ENCODE measurements around the gene PRDM7.

The PRDM7 gene

DNA sequence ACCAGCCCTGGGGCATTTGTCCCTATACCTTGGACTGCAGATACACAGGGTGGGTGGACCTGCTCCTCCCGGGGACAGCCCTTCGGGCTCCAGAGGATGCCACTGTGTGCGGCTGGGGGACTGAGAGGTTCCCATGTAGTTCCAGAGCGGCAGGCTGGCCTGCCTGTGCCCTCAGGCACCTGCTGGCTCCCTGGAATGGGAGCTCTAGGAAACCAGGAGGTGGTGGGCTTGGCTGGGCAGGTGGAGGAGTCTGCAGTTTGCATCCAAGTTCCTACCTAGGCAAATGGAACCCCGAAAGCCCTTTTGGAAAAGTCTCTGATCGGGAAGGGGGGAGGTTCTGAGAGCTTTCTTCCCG, 58.9 kb downstream of the PRDM7 start:
- no peak for DNase-seq (ENCODE audit: extremely low read depth, insufficient read length)
- H3K27me3 ChIP-seq (replicated peaks; ENCODE audit: control insufficient read depth, insufficient read depth, low read length) = no peaks in the 10 kb centered on the region; the same call in 1 of the 2 replicates
- H3K36me3 ChIP-seq (ENCODE audit: control insufficient read depth, insufficient read depth, low read length) = no peaks in the 10 kb centered on the region
- TF ChIP-seq, protein P1, sequence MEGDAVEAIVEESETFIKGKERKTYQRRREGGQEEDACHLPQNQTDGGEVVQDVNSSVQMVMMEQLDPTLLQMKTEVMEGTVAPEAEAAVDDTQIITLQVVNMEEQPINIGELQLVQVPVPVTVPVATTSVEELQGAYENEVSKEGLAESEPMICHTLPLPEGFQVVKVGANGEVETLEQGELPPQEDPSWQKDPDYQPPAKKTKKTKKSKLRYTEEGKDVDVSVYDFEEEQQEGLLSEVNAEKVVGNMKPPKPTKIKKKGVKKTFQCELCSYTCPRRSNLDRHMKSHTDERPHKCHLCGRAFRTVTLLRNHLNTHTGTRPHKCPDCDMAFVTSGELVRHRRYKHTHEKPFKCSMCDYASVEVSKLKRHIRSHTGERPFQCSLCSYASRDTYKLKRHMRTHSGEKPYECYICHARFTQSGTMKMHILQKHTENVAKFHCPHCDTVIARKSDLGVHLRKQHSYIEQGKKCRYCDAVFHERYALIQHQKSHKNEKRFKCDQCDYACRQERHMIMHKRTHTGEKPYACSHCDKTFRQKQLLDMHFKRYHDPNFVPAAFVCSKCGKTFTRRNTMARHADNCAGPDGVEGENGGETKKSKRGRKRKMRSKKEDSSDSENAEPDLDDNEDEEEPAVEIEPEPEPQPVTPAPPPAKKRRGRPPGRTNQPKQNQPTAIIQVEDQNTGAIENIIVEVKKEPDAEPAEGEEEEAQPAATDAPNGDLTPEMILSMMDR (IDR thresholded peaks at IDR 0.05; ENCODE audit: insufficient read depth, low read length, poor library complexity, severe bottlenecking) = no peak
- no peak overlapping the region for H3K4me3 ChIP-seq (replicated peaks; ENCODE audit: low read depth, low read length)

DNA sequence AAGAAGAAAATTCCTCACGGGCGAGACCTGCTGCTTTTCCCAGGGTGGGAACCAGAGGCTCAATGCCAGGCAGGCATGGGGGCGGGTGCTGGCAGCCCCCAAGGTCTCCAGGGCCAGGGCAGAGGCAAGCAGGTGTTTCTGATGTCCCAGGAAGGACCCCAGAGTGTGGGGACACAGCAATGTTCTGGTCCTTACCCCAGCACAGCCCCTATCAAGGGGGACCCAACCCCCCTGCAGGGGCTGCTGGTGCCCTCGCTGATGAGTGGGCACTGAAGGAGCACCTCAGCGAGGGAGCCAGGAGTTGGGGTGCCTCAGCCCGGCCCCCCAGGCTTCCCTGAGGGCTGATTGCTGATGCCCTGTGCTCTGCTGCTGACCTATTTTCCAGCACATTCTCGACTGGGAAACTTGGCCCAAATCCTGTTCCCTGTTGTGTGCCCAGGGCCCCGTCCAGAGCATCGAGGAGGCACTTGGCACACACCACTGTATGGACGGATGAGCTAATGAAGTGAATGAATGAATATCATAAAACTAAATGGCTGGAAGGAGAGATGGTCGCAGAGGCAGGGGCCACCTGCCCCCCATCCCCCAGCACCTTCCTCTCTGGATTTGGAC, 60.7 kb downstream of the PRDM7 start:
- DNase-seq (ENCODE audit: extremely low read depth, insufficient read length) = no peak
- Histone ChIP-seq H3K36me3 (ENCODE audit: control insufficient read depth, insufficient read depth, low read length) (no peaks in the 10 kb centered on the region), H3K27me3 (replicated peaks; ENCODE audit: control insufficient read depth, insufficient read depth, low read length) (no peaks in the 10 kb centered on the region; the same call in 1 of the 2 replicates), H3K4me3 (replicated peaks; ENCODE audit: low read depth, low read length) (no peak overlapping the region)
- TF ChIP-seq, protein P1 (IDR thresholded peaks at IDR 0.05; ENCODE audit: insufficient read depth, low read length, poor library complexity, severe bottlenecking) = no peak

DNA sequence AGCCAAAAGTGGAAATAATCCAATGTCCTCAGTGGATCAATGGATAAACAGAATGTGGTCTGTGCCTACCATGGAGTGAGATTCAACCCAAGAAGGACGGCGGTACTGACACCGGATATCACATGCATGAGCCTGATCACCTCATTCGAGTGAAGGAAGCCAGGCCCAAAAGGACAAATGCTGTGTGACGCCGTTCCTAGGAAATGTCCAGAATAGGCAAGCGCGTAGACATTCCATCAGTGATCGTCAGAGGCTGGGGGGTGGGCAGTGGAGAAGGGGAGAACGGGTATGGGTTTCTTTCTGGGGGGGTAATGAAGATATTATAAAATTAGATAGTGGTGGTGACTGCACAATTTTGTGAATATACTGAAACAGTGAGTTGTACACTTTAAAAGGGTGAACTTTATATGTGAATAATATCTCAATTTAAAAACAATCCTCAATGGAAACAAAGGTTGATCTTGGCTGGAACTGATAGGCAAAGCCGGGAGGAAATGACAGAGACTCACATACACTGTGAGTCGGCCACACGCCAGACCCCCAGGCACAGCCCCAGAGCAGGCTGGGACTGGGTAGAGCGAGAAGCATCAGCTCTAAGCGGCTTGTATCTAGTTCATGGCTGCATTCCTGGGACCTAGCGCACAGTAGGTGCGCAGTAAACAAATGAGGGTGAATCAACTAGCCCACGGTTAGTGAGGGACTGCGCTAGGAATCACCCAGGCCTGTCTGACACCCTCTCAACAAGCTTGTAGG, 61.4 kb downstream of the PRDM7 start:
- TF ChIP-seq, protein P1 (IDR thresholded peaks at IDR 0.05; ENCODE audit: insufficient read depth, low read length, poor library complexity, severe bottlenecking) = no peak
- Histone ChIP-seq H3K27me3 (replicated peaks; ENCODE audit: control insufficient read depth, insufficient read depth, low read length) (no peaks in the 10 kb centered on the region; the same call in 1 of the 2 replicates), H3K36me3 (ENCODE audit: control insufficient read depth, insufficient read depth, low read length) (no peaks in the 10 kb centered on the region), H3K4me3 (replicated peaks; ENCODE audit: low read depth, low read length) (no peak overlapping the region)
- no peak for DNase-seq (ENCODE audit: extremely low read depth, insufficient read length)

DNA sequence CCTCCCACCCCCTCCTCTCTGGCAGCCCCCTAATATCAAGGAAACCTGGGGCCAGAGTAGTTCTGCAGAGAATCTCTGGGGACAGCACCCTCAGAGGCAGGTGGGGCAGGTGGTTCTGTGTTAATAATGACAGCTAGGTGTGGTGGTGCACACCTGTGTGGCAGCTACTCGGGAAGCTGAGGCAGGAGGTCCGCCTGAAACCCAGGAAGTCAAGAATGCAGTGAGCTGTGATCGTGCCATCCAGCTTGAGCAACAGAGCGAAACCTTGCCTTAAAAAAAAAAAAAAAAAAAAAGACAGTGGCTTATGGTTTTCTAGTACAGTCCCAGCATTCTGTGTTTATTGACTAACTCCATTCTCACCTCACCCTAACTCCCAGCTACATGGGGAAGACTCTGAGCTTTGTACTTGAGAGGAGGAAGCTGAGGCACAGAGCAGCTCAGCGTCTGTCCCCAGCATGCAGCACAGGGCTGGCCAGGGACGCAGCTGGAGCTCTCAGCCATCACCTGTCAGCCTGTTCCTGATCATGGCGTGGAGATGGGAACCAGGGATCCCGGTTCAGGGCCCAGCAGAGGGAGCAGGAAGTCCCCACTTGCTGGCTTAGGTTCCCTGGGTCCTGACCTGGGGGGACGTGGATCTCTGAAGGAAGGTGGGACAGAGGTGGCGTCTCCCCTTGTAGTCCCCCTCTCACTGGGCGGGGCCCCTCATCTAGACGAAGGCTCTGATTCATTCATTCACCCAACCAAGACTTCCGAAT, 64.0 kb downstream of the PRDM7 start:
- DNase-seq (ENCODE audit: extremely low read depth, insufficient read length) = no peak
- TF ChIP-seq, protein P1 (IDR thresholded peaks at IDR 0.05; ENCODE audit: insufficient read depth, low read length, poor library complexity, severe bottlenecking) = no peak
- H3K4me3 ChIP-seq (replicated peaks; ENCODE audit: low read depth, low read length) = no peak overlapping the region
- H3K27me3 ChIP-seq (replicated peaks; ENCODE audit: control insufficient read depth, insufficient read depth, low read length) = no peaks in the 10 kb centered on the region; the same call in 1 of the 2 replicates
- H3K36me3 ChIP-seq (ENCODE audit: control insufficient read depth, insufficient read depth, low read length) = no peaks in the 10 kb centered on the region

DNA sequence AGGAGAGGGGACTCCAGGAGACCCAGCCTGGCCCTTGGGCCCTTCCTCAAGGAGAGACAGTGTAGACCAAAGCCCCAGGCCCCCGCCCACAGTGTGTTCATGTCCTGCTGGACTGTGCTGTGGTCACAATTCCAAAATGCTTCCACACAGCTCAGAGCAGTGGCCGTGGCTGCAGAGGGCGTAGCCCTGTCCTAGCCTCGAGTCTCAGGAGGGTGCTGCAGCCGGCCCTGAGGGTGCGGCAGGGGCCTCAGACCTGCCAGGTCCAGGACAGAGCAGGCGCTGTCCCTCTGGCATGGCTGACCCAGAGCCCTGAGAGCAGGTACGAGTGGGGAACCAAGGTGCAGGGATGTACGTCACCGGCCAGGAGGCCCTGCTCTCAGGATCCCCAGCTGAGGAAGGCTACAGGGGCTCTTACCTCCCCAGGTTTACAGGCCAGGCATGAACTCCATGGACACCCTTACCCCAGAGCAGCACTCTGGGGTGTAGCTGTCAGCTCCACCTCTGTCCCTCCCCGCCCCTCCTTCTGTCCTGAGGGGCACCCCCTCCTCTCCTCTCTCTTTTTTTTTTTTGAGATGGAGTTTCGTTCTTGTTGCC, 65.1 kb downstream of the PRDM7 start:
- Histone ChIP-seq H3K27me3 (replicated peaks; ENCODE audit: control insufficient read depth, insufficient read depth, low read length) (no peaks in the 10 kb centered on the region), H3K4me3 (replicated peaks; ENCODE audit: low read depth, low read length) (no peak overlapping the region), H3K36me3 (ENCODE audit: control insufficient read depth, insufficient read depth, low read length) (no peaks in the 10 kb centered on the region)
- TF ChIP-seq, protein P1 (IDR thresholded peaks at IDR 0.05; ENCODE audit: insufficient read depth, low read length, poor library complexity, severe bottlenecking) = no peak
- no peak for DNase-seq (ENCODE audit: extremely low read depth, insufficient read length)

Data from GM06990 (cell line).